Nephron progenitor cell (in vitro differentiated cells): Measurements from ENCODE around the gene KLF1.

Source experiments
- DNase-seq: peaks from one replicate; pipeline ENCODE4 v3.0.0; 2021
- H3K27ac Mint-ChIP-seq: 2 replicates; pipeline ENCODE4 v1.8.0; 2021; ENCODE audit warnings: mild to moderate bottlenecking, moderate library complexity, mixed read lengths
- H3K27me3 Mint-ChIP-seq: 2 replicates; pipeline ENCODE4 v1.8.0; 2021; ENCODE audit warnings: mild to moderate bottlenecking, low read depth, mixed read lengths; ENCODE audit not compliant: poor library complexity
- H3K36me3 Mint-ChIP-seq: 2 replicates; pipeline ENCODE4 v1.8.0; 2021; ENCODE audit warnings: low read depth, mixed read lengths
- H3K4me1 Mint-ChIP-seq: 2 replicates; pipeline ENCODE4 v1.8.0; 2021; ENCODE audit warnings: mixed read lengths
- H3K4me3 Mint-ChIP-seq: 2 replicates; pipeline ENCODE4 v1.8.0; 2021; ENCODE audit warnings: mild to moderate bottlenecking, moderate library complexity, mixed read lengths
- H3K9me3 Mint-ChIP-seq: 2 replicates; pipeline ENCODE4 v1.8.0; 2021; ENCODE audit warnings: mild to moderate bottlenecking, moderate library complexity, mixed read lengths
- CTCF ChIP-seq: fragments of 200-600 bp; sonication (generic); IDR thresholded peaks from 2 replicates; pipeline ENCODE4 v1.5.0; 2021; ENCODE audit warnings: antibody characterized with exemption

The KLF1 gene

GRCh38 chr19:12882589-12882988 is 4.4 kb downstream of the KLF1 start:
- TF ChIP-seq CTCF: no peak
- Mint-ChIP-seq H3K4me1 (peaks cover 16% of the 10 kb centered on the region), H3K27me3 (peaks cover 66% of the 10 kb centered on the region), H3K36me3 (peaks cover 5% of the 10 kb centered on the region), H3K9me3 (peaks cover 27% of the 10 kb centered on the region), H3K27ac (no peak overlapping the region), H3K4me3 (peak overlapping the region; percentile 88)
- no peak for DNase-seq

- no peak for TF ChIP-seq CTCF
- H3K4me1 Mint-ChIP-seq: peaks cover 11% of the 10 kb centered on the region
- H3K4me3 Mint-ChIP-seq: peak within 1 kb of the TSS; percentile 88
- H3K9me3 Mint-ChIP-seq: peaks cover 24% of the 10 kb centered on the region
- DNase-seq: peak; percentile 92
- H3K36me3 Mint-ChIP-seq: peaks cover 5% of the 10 kb centered on the region
- peaks cover 53% of the 10 kb centered on the region for H3K27me3 Mint-ChIP-seq
- H3K27ac Mint-ChIP-seq: no peak within 1 kb of the TSS
Measured at GRCh38 chr19:12881172-12881808, 5.7 kb downstream of the KLF1 start, which contains the start of gene DNASE2. DNASE2 (minus strand) TSS chr19:12881449; CDS start chr19:12881375, 74 bp downstream.

GRCh38 chr19:12880551-12881171 is 6.3 kb downstream of the KLF1 start:
- TF ChIP-seq CTCF: no peak
- H3K27ac Mint-ChIP-seq: no peak overlapping the region
- H3K27me3 Mint-ChIP-seq: peaks cover 48% of the 10 kb centered on the region
- peak overlapping the region; percentile 88 for H3K4me3 Mint-ChIP-seq
- H3K4me1 Mint-ChIP-seq: peaks cover 10% of the 10 kb centered on the region
- DNase-seq: peak; percentile 63
- H3K36me3 Mint-ChIP-seq: peaks cover 5% of the 10 kb centered on the region
- H3K9me3 Mint-ChIP-seq: peaks cover 24% of the 10 kb centered on the region

GRCh38 chr19:12875086-12875485 is 11.9 kb downstream of the KLF1 start:
- no peak for TF ChIP-seq CTCF
- Mint-ChIP-seq H3K4me3 (no peak overlapping the region), H3K27me3 (peaks cover 19% of the 10 kb centered on the region), H3K4me1 (peaks cover under 1% of the 10 kb centered on the region), H3K36me3 (peaks cover 40% of the 10 kb centered on the region), H3K9me3 (peaks cover 13% of the 10 kb centered on the region), H3K27ac (no peak overlapping the region)
- no peak for DNase-seq

GRCh38 chr19:12873891-12874745 is 12.9 kb downstream of the KLF1 start:
- Mint-ChIP-seq H3K27me3 (peaks cover 11% of the 10 kb centered on the region), H3K9me3 (peaks cover 13% of the 10 kb centered on the region), H3K36me3 (peaks cover 41% of the 10 kb centered on the region), H3K4me3 (no peak overlapping the region), H3K4me1 (no peaks in the 10 kb centered on the region), H3K27ac (no peak overlapping the region)
- no peak for TF ChIP-seq CTCF
- no peak for DNase-seq
